ENCODE measurements around the gene TTC34.

TTC34 gene

DNA sequence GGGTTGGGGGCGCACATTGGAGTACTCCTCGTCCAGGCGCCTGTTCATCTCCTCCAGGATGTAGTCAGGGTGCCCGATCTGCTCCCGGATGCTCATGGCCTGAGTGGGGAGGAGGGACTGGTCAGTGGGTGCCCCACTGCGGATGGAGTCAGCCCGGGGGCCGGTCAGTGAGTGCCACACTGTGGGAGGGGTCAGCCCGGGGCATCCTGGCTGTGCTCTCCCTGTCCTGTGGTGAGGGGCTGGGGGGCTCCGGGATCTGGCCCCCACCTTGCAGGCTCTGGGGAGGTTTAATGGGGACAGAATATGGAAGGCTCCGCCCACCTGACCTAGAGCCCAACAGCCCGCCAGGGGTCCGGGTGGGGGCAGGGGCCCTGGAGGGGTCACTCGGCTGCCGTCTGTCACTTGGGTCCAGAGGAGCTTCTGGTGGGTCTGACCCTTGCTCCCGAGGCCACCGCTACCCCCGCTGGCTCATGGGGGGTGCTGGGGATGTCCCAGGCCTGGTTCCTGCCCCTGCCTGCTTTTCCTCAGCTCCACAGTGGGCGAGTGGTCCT is 206.2 kb downstream of the TTC34 start:
- TF ChIP-seq ZFX (IDR thresholded peaks at IDR 0.05; ENCODE audit: borderline replicate concordance), result no peak
- TF ChIP-seq, protein P1, sequence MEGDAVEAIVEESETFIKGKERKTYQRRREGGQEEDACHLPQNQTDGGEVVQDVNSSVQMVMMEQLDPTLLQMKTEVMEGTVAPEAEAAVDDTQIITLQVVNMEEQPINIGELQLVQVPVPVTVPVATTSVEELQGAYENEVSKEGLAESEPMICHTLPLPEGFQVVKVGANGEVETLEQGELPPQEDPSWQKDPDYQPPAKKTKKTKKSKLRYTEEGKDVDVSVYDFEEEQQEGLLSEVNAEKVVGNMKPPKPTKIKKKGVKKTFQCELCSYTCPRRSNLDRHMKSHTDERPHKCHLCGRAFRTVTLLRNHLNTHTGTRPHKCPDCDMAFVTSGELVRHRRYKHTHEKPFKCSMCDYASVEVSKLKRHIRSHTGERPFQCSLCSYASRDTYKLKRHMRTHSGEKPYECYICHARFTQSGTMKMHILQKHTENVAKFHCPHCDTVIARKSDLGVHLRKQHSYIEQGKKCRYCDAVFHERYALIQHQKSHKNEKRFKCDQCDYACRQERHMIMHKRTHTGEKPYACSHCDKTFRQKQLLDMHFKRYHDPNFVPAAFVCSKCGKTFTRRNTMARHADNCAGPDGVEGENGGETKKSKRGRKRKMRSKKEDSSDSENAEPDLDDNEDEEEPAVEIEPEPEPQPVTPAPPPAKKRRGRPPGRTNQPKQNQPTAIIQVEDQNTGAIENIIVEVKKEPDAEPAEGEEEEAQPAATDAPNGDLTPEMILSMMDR (IDR thresholded peaks at IDR 0.05), result no peak
- H3K27ac ChIP-seq, result no peak overlapping the region

DNA sequence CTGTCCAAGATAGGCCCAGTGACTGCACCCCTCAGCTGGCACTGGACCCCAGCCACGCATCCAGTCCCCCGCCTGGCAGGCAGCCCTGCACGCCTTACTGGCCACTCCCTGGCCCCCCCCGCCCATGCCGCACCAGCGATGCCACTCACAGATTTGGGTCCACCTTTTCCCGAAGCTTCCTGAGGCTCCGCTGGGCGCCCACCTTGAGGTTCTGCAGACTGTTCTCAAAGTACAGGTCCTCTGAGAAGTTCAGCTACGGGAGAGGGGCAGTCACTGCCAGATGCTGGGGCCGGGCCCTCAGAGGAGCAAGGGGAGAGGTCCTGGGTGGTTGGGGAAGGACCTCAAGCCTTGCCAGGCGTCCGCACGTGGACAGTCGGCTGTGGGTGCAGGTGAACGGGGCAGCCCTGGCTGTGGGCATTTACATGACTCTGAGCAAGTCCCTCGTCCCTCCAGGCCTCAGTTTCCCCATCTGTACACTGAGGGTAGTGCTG is 206.8 kb downstream of the TTC34 start:
- TF ChIP-seq ZFX (IDR thresholded peaks at IDR 0.05; ENCODE audit: borderline replicate concordance), result no peak
- TF ChIP-seq, protein P1 (IDR thresholded peaks at IDR 0.05), result no peak
- no peak overlapping the region for H3K27ac ChIP-seq

DNA sequence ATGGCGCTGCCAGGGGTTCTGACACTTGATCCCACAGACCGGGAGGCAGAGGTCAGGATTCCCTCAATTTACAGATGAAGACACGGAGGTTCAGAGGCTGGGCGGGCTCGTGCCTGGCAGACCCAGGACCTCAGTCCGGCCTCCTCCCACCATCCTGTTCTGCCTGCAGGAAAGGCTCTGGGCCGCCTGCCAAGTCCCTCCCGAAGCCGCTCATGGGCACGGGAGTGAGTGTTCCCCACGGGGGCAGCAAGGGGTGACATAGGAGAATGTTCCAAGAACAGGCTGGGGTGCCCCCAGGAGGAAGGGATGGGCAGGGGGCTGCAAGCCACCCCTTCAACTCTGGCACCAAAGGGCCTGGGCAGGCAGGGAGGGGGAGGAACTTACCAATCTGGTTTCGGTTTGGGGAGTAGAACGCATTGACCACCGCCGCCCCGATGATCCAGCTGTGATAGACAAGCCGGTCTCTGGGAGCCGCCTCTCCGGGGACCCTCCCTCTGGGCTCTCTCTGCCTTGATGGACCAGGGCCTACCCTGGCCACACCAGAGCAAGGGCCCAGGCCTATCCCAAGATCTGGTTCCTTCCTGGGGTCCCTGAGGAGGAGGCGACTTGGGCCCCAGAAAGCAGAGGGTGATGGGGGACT is 207.4 kb downstream of the TTC34 start:
- no peak for TF ChIP-seq ZFX (IDR thresholded peaks at IDR 0.05; ENCODE audit: borderline replicate concordance)
- TF ChIP-seq, protein P1 (IDR thresholded peaks at IDR 0.05), result no peak
- H3K27ac ChIP-seq, result no peak overlapping the region

DNA sequence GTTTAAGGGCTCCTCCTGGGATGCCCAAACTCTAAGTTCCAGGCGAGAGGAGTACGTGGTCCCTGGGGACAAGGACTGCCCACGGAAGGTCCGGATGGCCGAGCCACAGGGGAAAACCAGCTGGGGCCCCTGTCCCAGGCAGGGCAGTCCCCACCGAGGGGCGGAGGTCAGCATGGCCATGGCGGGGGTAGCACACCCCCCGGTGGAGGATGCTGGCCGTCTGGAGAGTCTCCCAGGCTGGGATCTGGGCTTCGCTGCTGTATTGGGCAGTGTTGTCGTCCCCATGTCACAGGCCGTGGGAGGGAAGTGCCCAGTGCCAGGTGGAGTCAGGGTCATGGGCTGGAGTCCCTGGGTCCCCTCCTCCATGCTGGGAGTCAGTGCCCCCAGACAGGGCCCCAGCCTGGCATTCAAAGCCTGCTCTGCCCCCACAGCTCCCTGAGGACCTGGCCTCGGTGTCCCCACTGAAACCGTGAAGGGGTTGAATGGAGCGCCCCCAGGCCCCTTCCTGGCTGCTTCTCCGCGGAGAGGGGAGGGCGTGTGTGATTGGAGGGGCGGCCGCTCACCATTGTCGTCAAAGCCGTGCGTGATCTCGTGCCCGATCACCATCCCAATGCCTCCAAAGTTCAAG is 208.1 kb downstream of the TTC34 start:
- TF ChIP-seq, protein P1 (IDR thresholded peaks at IDR 0.05), result no peak
- no peak for TF ChIP-seq ZFX (IDR thresholded peaks at IDR 0.05; ENCODE audit: borderline replicate concordance)
- H3K27ac ChIP-seq, result no peak overlapping the region

DNA sequence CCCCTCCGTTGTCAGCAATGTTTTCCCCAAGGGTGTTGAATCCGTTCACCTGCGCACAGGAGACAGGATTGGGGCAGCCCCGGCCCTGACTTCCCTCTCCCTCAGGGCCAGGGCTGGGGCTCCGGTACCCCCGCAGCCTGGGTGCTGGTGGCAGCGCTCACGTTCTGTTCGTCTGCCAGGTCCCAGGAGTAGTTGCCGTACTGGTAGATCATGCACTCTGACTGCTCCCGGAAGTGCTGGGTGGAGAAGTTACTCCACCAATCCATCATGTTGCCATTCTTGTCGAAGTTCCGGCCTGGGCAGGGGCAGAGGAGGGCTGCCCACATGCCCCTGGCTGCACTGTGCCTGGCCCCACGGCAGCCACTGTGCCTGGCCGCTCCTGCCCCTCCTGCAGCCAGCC is 208.8 kb downstream of the TTC34 start:
- TF ChIP-seq ZFX (IDR thresholded peaks at IDR 0.05; ENCODE audit: borderline replicate concordance), result no peak
- TF ChIP-seq, protein P1 (IDR thresholded peaks at IDR 0.05), result no peak
- no peak overlapping the region for H3K27ac ChIP-seq

DNA sequence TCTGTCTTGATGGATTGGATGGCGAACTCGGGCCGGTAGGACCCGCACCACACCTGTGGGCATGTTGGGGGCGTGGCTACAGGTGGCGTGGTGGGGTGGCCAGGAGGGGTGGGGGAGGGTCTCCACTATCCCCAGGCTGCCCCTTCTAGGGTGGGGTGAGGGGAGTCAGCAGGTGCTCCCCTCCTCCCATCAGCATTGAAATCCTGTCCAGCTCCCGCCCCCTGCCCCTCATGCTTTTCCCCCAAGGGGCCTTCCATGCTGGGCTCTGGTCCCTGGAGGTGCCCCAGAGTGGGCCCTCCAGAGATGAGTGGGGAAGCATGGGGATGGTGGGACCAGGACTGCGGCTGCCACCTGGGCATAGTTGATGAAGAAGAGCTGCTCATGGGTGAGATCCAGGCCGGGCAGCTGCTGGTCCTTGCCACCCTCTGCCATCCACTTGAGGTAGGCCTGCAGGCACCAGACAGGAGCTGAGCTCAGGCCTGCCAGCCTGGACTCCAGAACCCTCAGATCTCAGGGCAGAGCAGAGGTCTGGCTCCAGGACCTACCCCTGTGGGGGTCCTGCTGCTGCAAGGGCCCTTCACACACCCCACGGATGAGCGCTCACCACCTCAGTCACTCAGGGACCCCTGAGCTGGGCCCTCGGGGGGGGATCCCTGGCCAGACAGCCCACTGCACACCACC is 209.8 kb downstream of the TTC34 start:
- H3K27ac ChIP-seq, result no peak overlapping the region

More for the DNA sequence above, 209.8 kb downstream of the TTC34 start:
- TF ChIP-seq, protein P1 (IDR thresholded peaks at IDR 0.05), result no peak
- no peak for TF ChIP-seq ZFX (IDR thresholded peaks at IDR 0.05; ENCODE audit: borderline replicate concordance)
